NCI-H526 (cell line): ENCODE measurements around the gene IGFBP4.
A peak's percentile ranks its signal among the peaks of the same experiment; 100 is the strongest.

ENCODE experiments used
- DNase-seq, 2 experiments: peaks; one replicate each; lab custom pipeline; 2025; lab: John Stamatoyannopoulos, UW

The IGFBP4 gene

GRCh38 chr17:40432864-40433528 lies 10.3 kb upstream of the IGFBP4 start:
- DNase-seq: no peak

GRCh38 chr17:40433551-40434415 lies 9.5 kb upstream of the IGFBP4 start:
- peak in 1 of 2 experiments; percentile 34 for DNase-seq

GRCh38 chr17:40436636-40437035 lies 6.6 kb upstream of the IGFBP4 start:
- no peak for DNase-seq

- DNase-seq: no peak
Measured at GRCh38 chr17:40437095-40437732, 6.0 kb upstream of the IGFBP4 start.

GRCh38 chr17:40440166-40440565 lies 3.1 kb upstream of the IGFBP4 start:
- DNase-seq: no peak

- DNase-seq: peak in 1 of 2 experiments; percentile 63
Measured at GRCh38 chr17:40442392-40443195, 656 bp upstream of the IGFBP4 start.

GRCh38 chr17:40443988-40444899 lies 994 bp downstream of the IGFBP4 start:
- peak in 1 of 2 experiments; percentile 63 for DNase-seq

GRCh38 chr17:40445751-40446468 lies 2.7 kb downstream of the IGFBP4 start:
- peak in 1 of 2 experiments; percentile 30 for DNase-seq

GRCh38 chr17:40447148-40447644 lies 3.9 kb downstream of the IGFBP4 start:
- DNase-seq: no peak

GRCh38 chr17:40447806-40448205 lies 4.6 kb downstream of the IGFBP4 start:
- no peak for DNase-seq

- DNase-seq: peak in 1 of 2 experiments; percentile 11
Measured at GRCh38 chr17:40448213-40448638, 5.0 kb downstream of the IGFBP4 start.

- peak; percentile 95 for DNase-seq
Measured at GRCh38 chr17:40448639-40449261, 5.5 kb downstream of the IGFBP4 start.

GRCh38 chr17:40450175-40450574 lies 6.9 kb downstream of the IGFBP4 start:
- DNase-seq: peak in 1 of 2 experiments; percentile 44

- DNase-seq: no peak
Measured at GRCh38 chr17:40451420-40451819, 8.2 kb downstream of the IGFBP4 start.

- DNase-seq: no peak
Measured at GRCh38 chr17:40452216-40452787, 9.1 kb downstream of the IGFBP4 start.

- no peak for DNase-seq
Measured at GRCh38 chr17:40452921-40453378, 9.7 kb downstream of the IGFBP4 start.

- no peak for DNase-seq
Measured at GRCh38 chr17:40453881-40454612, 10.8 kb downstream of the IGFBP4 start.

GRCh38 chr17:40454613-40454995 lies 11.4 kb downstream of the IGFBP4 start:
- DNase-seq: no peak
